Suprapubic skin (tissue), 4 donors: ENCODE data around the gene MAP7.

Experiments used
- EP300 ChIP-seq: sonication (generic); formaldehyde crosslinking; IDR thresholded peaks from one replicate; pipeline ENCODE4 v1.6.1; 2017; ENCODE audit warnings: antibody characterized with exemption
- POLR2A ChIP-seq, 2 donors: fragments of 450-650 bp; IDR thresholded peaks; one replicate each; pipeline ENCODE4 v1.6.1; 2017; ENCODE audit warnings: antibody characterized with exemption in 2 of 2, mild to moderate bottlenecking in 2 of 2, moderate library complexity in 2 of 2
- POLR2AphosphoS5 ChIP-seq, 3 donors: sonication (generic); formaldehyde crosslinking; IDR thresholded peaks; one replicate each; pipeline ENCODE4 v1.6.1; 2017; ENCODE audit warnings: antibody characterized with exemption in 3 of 3
- TF ChIP-seq, protein P1 (sequence below), 2 donors: fragments of 200-600 bp in 1 of 2; fragments of 450-650 bp in 1 of 2; sonication (generic) in 1 of 2; IDR thresholded peaks; one replicate each; pipeline ENCODE4 v1.5.1; 2016 to 2019; ENCODE audit warnings: antibody characterized with exemption in 2 of 2, mild to moderate bottlenecking in 1 of 2, moderate library complexity in 1 of 2

DNA sequence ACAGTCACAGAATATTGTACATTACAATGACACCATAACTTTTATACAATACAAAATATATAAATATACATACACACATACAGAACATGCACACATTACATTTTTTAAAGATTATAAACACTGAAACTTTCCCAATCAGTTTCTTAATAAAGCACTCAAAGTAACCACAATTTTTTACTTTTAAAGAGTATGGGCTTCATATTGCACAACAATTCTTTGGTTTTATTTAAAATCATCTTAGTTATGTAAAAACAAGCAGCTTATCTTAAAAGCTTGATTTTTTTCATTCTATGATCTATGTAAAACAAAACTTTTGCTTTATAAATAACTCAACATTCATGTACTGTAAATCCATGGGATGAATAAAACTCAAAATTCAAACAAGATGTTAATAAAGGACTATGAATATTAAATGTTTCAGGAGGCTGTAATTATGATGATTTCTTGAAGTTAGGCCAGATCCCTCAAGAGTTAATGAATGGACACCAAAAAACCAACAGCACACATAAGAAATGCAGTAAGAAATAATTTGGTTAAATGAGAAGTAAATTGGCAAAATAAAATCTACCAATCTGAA, 167.5 kb downstream of the MAP7 start:
- TF ChIP-seq, protein P1, sequence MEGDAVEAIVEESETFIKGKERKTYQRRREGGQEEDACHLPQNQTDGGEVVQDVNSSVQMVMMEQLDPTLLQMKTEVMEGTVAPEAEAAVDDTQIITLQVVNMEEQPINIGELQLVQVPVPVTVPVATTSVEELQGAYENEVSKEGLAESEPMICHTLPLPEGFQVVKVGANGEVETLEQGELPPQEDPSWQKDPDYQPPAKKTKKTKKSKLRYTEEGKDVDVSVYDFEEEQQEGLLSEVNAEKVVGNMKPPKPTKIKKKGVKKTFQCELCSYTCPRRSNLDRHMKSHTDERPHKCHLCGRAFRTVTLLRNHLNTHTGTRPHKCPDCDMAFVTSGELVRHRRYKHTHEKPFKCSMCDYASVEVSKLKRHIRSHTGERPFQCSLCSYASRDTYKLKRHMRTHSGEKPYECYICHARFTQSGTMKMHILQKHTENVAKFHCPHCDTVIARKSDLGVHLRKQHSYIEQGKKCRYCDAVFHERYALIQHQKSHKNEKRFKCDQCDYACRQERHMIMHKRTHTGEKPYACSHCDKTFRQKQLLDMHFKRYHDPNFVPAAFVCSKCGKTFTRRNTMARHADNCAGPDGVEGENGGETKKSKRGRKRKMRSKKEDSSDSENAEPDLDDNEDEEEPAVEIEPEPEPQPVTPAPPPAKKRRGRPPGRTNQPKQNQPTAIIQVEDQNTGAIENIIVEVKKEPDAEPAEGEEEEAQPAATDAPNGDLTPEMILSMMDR (IDR thresholded peaks at IDR 0.05) = no peak
- TF ChIP-seq POLR2AphosphoS5 (IDR thresholded peaks at IDR 0.05) = no peak
- no peak for TF ChIP-seq EP300
- TF ChIP-seq POLR2A (IDR thresholded peaks at IDR 0.05) = no peak
